HG03066 (cell line): Measurements from ENCODE around the gene TMEM117.

Experiments used
- ATAC-seq: cut with Tn5 transposase; IDR thresholded peaks from one replicate; pipeline ENCODE4 v1.9.1; 2021; ENCODE audit warnings: low read depth; ENCODE audit not compliant: unreplicated experiment

TMEM117 gene

DNA sequence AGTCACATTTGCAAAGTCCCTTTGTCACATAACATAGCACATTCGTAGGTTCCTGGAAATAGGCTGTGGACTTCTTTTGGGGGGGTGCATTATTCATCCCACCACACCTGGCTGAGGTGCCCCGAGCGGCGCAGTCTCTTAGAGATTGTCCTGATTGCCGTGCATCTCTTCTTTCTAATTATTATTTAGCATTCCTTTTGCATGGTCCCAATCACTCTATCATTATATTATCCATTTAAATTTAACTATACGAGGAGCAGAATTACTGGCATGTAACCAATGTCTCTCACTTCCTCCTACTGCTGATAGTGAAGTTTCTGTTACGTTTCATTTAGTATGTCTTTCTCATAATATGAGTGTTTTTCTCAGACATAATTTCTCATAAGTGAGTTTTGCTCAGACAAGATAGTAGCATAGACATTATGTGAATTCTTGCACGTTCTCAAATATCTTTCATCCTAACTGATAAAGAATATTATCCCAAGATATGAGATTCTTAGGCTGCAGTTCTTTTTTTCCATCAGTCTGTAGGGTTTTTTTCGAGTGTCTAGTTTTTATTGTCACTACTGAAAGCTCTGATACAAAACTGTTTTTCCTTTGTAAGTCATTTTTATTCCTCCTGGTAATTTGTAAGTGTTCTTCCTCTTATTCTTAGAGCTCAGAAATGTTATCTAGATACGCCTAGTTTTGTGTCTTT is 595.9 kb downstream of the TMEM117 start:
- ATAC-seq: peak; percentile 80

GRCh38 chr12:44433659-44434058 is 597.8 kb downstream of the TMEM117 start:
- no peak for ATAC-seq

DNA sequence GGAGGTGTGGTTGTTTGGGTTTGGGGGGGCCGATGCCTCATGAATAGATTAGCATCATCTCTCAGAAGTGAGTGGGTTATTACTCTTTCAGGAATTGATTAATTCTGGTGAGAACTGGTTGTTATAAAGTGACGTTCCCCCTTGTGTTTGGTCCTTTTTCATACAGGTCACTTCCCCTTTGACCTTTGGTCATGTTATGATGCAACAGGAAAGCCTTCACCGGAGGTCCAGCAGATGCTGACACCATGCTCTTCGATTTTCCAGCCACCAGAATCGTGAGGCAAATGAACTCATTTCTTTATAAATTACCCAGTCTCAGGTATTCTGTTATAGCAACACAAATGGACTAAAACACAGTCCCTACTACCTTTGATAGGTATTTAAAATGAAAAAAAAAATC is 600.9 kb downstream of the TMEM117 start:
- no peak for ATAC-seq
